Caco-2 (cell line): Measurements from ENCODE around the gene CTDSPL. TPM values are rescaled to one million over a fixed set of nuclear protein-coding genes. Genes with fewer than 3 reads are reported as not detected.

Experiments
- BruUV-seq: library from RNA; stranded (reverse); fragments of 400-500 nt; replicated peaks from 2 replicates; lab custom pipeline; 2021; lab: Mats Ljungman, UMichigan
- CTCF ChIA-PET: fragments of 300-600 bp; sonication (Branson Sonifier 250); formaldehyde crosslinking; loops from one replicate; lab custom pipeline; 2022; ENCODE audit warnings: antibody characterized with exemption; lab: Charles Lee
- POLR2A ChIA-PET: fragments of 300-600 bp; sonication (Branson Sonifier 250); formaldehyde crosslinking; loops from one replicate; lab custom pipeline; 2022; ENCODE audit warnings: antibody characterized with exemption; lab: Charles Lee
- DNase-seq, 2 experiments: peaks; one replicate each; pipeline versions ENCODE4 v3.0.0 to v3.0.0-alpha.2; 2020 to 2022
- H3K27me3 ChIP-seq: replicated peaks from 2 replicates; pipeline ENCODE4 v1.6.0; 2011; ENCODE audit warnings: low read length; ENCODE audit not compliant: control insufficient read depth, insufficient read depth
- H3K36me3 ChIP-seq: 2 replicates; pipeline ENCODE4 v1.5.1; 2011; ENCODE audit warnings: low read length; ENCODE audit not compliant: control insufficient read depth, insufficient read depth
- H3K4me1 ChIP-seq: fragments of 250-450 bp; sonication (Bioruptor Pico); 2 replicates; pipeline ENCODE4 v1.5.1; 2020; ENCODE audit warnings: mild to moderate bottlenecking
- H3K4me3 ChIP-seq: 2 replicates; pipeline ENCODE4 v1.5.1; 2011; ENCODE audit warnings: low read depth, mild to moderate bottlenecking, control low read depth, low read length
- H3K9me3 ChIP-seq: fragments of 250-450 bp; sonication (Bioruptor Pico); 2 replicates; pipeline ENCODE4 v1.5.1; 2020; ENCODE audit warnings: mild to moderate bottlenecking, moderate library complexity
- H3K27ac Mint-ChIP-seq: one replicate; pipeline ENCODE4 v1.8.0; 2022; ENCODE audit warnings: mixed read lengths; ENCODE audit not compliant: unreplicated experiment
- H3K27me3 Mint-ChIP-seq: one replicate; pipeline ENCODE4 v1.8.0; 2022; ENCODE audit warnings: mixed read lengths; ENCODE audit not compliant: insufficient read depth, unreplicated experiment
- H3K36me3 Mint-ChIP-seq: one replicate; pipeline ENCODE4 v1.8.0; 2022; ENCODE audit warnings: mild to moderate bottlenecking, mixed read lengths; ENCODE audit not compliant: insufficient read depth, unreplicated experiment
- H3K4me1 Mint-ChIP-seq: one replicate; pipeline ENCODE4 v1.8.0; 2022; ENCODE audit warnings: low read depth, mixed read lengths; ENCODE audit not compliant: unreplicated experiment
- H3K4me3 Mint-ChIP-seq: one replicate; pipeline ENCODE4 v1.8.0; 2022; ENCODE audit warnings: mild to moderate bottlenecking, moderate library complexity, mixed read lengths; ENCODE audit not compliant: unreplicated experiment
- H3K9me3 Mint-ChIP-seq: one replicate; pipeline ENCODE4 v1.8.0; 2022; ENCODE audit warnings: mixed read lengths; ENCODE audit not compliant: unreplicated experiment
- intact Hi-C: fragments of 100-400 bp; cut with micrococcal nuclease; formaldehyde crosslinking; loops from one replicate; pipeline ENCODE4 v1.10.0; 2022; ENCODE audit not compliant: unreplicated experiment
- total RNA-seq: library from RNA; stranded (reverse); gene quantifications from 2 replicates; pipeline ENCODE4 v1.2.3, GENCODE V29; 2022
- TF ChIP-seq, protein P1 (sequence below), 2 experiments: fragments of 200-600 bp in 1 of 2; IDR thresholded peaks; 1 replicate in 1 of 2; 2 replicates in 1 of 2; pipeline versions ENCODE4 v1.5.1 to v1.8.0; 2011 to 2022; ENCODE audit warnings: antibody characterized with exemption in 1 of 2, control low read depth in 1 of 2, inconsistent platforms in 1 of 2, low read depth in 1 of 2, low read length in 1 of 2, mild to moderate bottlenecking in 1 of 2, moderate library complexity in 1 of 2; ENCODE audit not compliant: insufficient read depth in 1 of 2, severe bottlenecking in 1 of 2, unreplicated experiment in 1 of 2

CTDSPL gene
- total RNA-seq, 1 experiment from 2014 or later, result 60.9 TPM

DNA sequence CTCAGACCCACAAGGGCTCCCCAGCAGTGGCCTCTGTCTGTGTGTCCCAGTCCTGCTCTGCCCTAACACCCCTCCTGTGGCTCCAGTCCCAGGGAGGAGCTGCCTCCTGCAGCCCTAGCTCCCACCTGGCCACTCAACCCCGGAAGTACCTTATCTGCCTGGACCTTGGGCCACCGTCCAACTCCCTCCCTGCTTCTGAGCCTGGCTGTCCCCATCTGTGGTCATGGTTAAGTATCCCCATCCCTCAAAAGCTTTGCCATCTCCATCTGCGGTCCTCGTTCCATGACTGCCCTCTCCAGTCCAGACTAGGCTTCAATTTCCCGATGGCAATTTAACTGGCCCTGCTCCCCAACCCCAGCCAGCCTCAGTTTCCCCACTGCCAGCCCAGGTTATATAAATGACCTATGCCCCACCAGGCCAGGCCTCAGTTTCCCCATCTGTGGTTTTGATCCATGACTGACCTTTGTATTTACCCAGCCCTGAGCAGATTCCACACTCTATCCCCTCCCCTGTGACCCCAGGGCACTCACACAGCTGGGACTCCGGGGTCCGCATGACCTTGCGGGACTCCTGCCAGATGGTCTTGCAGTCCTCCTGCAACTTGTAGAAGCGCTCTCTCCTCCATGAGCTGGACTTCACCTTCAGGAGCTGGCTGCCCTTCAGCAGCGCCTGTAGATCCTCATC, 158.1 kb downstream of the CTDSPL start:
- Mint-ChIP-seq H3K27me3 (no peaks in the 10 kb centered on the region), H3K4me1 (no peaks in the 10 kb centered on the region), H3K4me3 (no peak overlapping the region), H3K36me3 (no peaks in the 10 kb centered on the region), H3K9me3 (no peaks in the 10 kb centered on the region), H3K27ac (no peak overlapping the region)
- DNase-seq, result no peak
- H3K4me1 ChIP-seq, result no peaks in the 10 kb centered on the region
- peaks cover 5% of the 10 kb centered on the region for H3K36me3 ChIP-seq
- intact Hi-C loops, result no loop called here
- H3K4me3 ChIP-seq, result no peak overlapping the region
- no peaks in the 10 kb centered on the region for H3K9me3 ChIP-seq
- CTCF ChIA-PET, result no interaction called here
- POLR2A ChIA-PET, result no interaction called here
- H3K27me3 ChIP-seq, result no peaks in the 10 kb centered on the region
- TF ChIP-seq, protein P1, sequence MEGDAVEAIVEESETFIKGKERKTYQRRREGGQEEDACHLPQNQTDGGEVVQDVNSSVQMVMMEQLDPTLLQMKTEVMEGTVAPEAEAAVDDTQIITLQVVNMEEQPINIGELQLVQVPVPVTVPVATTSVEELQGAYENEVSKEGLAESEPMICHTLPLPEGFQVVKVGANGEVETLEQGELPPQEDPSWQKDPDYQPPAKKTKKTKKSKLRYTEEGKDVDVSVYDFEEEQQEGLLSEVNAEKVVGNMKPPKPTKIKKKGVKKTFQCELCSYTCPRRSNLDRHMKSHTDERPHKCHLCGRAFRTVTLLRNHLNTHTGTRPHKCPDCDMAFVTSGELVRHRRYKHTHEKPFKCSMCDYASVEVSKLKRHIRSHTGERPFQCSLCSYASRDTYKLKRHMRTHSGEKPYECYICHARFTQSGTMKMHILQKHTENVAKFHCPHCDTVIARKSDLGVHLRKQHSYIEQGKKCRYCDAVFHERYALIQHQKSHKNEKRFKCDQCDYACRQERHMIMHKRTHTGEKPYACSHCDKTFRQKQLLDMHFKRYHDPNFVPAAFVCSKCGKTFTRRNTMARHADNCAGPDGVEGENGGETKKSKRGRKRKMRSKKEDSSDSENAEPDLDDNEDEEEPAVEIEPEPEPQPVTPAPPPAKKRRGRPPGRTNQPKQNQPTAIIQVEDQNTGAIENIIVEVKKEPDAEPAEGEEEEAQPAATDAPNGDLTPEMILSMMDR (IDR thresholded peaks at IDR 0.05; ENCODE audit: insufficient read depth in 1 of 2, low read depth in 1 of 2, low read length in 1 of 2, severe bottlenecking in 1 of 2, unreplicated experiment in 1 of 2), result no peak
- BruUV-seq, result no TSS peak

DNA sequence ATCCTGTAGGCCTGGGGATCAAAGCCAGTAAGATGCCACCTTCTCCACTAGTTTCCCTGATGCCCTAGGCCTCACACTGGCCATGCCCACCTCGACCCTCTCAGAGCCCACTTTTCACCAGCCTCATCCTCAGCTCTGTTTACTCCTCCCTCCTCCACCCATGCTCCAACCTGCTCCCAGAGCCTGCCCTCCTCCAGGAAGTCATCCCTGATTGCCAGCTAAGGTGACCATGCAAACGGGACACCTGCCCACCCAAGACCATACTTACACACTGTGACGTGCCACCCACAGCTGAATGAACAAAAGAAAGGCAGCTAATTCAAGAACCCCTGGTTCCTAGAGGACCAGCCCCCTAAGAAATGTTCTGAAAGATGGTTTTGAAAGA, 158.7 kb downstream of the CTDSPL start:
- H3K36me3 ChIP-seq, result peaks cover 5% of the 10 kb centered on the region
- peaks cover under 1% of the 10 kb centered on the region for H3K4me1 Mint-ChIP-seq
- TF ChIP-seq, protein P1 (IDR thresholded peaks at IDR 0.05; ENCODE audit: insufficient read depth in 1 of 2, low read depth in 1 of 2, low read length in 1 of 2, severe bottlenecking in 1 of 2, unreplicated experiment in 1 of 2), result no peak
- no peak overlapping the region for H3K4me3 Mint-ChIP-seq
- no peaks in the 10 kb centered on the region for H3K27me3 ChIP-seq
- no peaks in the 10 kb centered on the region for H3K9me3 ChIP-seq
- BruUV-seq, result no TSS peak
- intact Hi-C loops, result no loop called here
- H3K4me1 ChIP-seq, result no peaks in the 10 kb centered on the region
- no peak for DNase-seq
- H3K9me3 Mint-ChIP-seq, result no peaks in the 10 kb centered on the region
- no peaks in the 10 kb centered on the region for H3K36me3 Mint-ChIP-seq
- ChIA-PET POLR2A (no interaction called here), CTCF (no interaction called here)
- H3K4me3 ChIP-seq, result no peak overlapping the region
- no peaks in the 10 kb centered on the region for H3K27me3 Mint-ChIP-seq
- H3K27ac Mint-ChIP-seq, result no peak overlapping the region

DNA sequence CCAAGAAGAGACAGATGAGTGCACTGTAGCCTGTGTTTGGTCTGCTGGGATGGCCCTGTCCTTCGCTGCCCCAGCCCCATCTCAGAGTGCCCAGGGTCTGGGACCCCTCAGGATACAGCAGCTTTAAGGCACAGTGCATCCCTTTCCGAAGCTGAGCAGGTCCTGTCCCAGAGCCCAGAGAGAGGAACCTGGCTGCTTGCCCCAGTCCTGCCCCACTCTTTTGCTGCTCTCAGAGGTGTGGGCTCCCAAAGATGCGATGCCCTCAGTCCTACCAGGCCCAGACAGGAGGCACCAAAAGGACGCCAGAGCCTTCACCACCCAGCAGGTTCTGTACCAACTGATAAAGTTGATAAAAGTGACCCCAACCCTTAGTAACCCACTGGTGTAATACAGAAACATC, 159.5 kb downstream of the CTDSPL start:
- CTCF ChIA-PET, result no interaction called here
- no peak for DNase-seq
- POLR2A ChIA-PET, result no interaction called here
- Mint-ChIP-seq H3K36me3 (no peaks in the 10 kb centered on the region), H3K4me1 (peaks cover 7% of the 10 kb centered on the region), H3K27me3 (no peaks in the 10 kb centered on the region), H3K4me3 (no peak overlapping the region), H3K27ac (no peak overlapping the region), H3K9me3 (no peaks in the 10 kb centered on the region)
- TF ChIP-seq, protein P1 (IDR thresholded peaks at IDR 0.05; ENCODE audit: insufficient read depth in 1 of 2, low read depth in 1 of 2, low read length in 1 of 2, severe bottlenecking in 1 of 2, unreplicated experiment in 1 of 2), result no peak
- Histone ChIP-seq H3K27me3 (no peaks in the 10 kb centered on the region), H3K36me3 (peaks cover 1% of the 10 kb centered on the region), H3K4me1 (peaks cover 5% of the 10 kb centered on the region; the same call in 1 of the 2 replicates), H3K4me3 (no peak overlapping the region), H3K9me3 (no peaks in the 10 kb centered on the region)
- intact Hi-C loops, result no loop called here
- no TSS peak for BruUV-seq
